ENCODE measurements around the gene FHL3.
"Not testable (repeated sequence)": the region's sequence is repeated elsewhere in the genome, so short reads cannot be mapped to it uniquely, and the experiment has no call there.

The FHL3 gene

DNA sequence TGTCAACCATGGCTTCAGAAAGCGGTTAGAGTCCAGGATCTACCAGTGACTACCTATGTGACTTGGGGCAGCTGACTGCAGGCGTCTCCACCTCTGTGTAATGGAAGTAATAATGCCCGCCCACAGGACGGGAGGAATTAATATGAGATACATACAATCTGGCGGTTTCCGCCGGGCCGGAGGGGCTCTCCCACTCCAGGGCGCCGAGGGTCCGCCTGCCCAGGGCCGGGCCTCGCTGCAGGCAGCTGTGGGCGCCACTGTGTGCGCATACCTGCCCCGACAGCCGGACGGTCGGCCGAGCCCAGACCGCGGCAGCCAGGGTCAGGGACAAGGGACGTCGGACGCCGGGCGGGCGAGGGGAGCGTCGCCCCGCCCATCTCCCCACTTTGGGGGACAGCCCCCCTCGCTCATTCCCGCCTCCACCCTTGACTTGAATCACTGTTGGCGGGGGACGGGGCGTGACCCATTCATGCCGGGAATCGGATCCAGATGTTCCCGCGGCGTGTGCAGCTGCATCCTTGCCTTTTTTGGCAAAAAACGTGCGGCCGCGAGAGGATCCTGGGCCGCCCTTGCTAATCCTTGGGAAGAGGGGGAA lies 9.5 kb downstream of the FHL3 start:
- no peak for DNase-seq (ENCODE audit: extremely low read depth in 1 of 2, low read depth in 1 of 2)

DNA sequence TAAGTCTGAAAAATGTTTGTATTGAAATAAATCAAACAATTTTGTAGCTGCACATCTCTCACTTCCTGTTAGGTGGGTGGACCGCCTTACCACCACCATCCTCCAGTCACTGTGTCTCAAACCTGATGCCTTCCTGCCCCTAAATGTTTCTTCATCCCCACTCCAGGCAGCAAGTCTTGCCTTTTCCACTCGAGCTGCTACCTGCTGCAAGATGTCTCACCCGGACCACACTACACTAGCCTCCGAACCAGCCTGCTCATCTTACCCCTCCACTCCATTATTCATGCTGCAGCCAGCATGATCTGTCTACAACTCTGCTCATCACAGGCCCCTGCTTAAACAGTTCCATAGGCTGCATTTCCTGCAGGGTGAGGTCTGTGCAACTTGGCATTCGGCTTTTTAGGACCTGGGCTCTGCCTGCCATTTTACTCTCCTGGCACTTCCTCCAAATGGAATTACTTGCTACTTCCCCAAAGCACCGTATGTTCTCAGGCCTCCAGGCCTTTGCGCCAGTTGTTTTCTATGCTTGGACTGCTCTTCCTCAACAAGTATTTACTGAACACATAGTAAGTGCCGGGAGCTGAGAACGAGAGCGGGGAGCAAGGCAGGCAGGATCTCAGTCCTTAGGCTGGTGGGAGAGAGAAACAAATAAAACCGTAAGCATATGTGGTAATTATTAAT lies 10.3 kb downstream of the FHL3 start:
- DNase-seq (ENCODE audit: extremely low read depth in 1 of 2, low read depth in 1 of 2): no peak

DNA sequence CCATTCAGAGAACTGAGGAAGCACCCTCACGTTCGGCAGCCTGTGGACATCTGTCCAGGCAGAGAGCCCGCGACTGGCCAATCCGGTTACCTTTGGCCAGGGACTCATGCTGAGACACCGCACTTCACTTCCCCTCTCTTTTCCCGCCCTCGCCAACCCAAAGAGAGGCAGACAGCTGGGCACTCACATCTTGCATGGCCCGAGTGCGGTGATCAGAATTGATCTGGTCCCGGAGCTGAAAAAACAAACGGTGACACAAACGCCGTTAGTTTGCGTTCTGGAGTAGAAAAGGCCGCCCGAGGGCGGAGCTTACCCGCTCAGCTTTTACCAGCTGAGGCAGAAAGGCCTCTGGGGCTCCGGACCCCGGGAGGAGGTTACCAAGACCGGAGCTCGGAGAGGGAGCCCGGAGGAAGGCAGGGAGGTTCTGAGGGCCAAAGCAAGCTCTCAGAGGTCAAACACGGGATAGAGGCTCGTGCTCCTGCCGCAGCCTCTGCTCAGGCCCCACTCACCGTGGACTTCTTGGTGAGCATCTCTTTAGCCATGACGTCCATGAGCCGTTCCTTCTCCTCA lies 15.9 kb downstream of the FHL3 start:
- DNase-seq (ENCODE audit: extremely low read depth in 1 of 2, low read depth in 1 of 2): no peak

DNA sequence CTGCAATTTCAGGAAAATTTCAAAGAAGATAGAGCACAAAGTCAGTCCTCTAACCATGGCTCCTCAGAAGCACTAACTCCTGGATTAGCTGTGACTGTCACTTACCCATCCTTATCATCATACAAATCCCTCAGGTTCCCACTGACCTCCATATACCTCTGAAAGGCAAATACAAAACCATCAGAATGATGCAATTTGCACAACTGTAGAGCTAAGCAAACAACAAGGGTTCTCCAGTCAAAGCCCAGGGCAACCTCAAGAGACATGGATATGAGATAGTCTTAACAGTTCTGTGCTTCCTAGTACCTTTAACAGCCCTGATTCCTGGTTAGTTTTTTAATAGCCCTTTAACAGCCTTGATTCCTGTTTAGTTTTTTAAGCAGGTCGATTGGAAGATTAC lies 17.6 kb downstream of the FHL3 start:
- DNase-seq (ENCODE audit: extremely low read depth in 1 of 2, low read depth in 1 of 2): no peak

DNA sequence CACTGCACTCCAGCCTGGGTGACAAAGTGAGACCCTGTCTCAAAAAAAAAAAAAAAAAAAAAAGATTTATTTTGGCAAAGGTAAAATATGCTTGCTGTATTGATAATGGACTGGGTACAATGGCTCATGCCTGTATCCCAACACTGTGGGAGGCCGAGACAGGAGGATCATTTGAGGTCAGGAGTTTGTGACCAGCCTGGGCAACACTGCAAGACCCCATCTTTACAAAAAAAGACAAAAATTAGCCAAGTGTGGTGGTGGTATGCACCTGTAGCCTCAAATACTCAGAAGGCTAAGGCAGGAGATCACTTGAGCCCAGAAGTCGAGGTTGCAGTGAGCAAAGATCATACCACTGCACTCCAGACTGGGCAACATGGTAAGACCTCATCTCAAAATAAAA lies 21.8 kb downstream of the FHL3 start:
- no peak for DNase-seq (ENCODE audit: extremely low read depth in 1 of 2, low read depth in 1 of 2)

DNA sequence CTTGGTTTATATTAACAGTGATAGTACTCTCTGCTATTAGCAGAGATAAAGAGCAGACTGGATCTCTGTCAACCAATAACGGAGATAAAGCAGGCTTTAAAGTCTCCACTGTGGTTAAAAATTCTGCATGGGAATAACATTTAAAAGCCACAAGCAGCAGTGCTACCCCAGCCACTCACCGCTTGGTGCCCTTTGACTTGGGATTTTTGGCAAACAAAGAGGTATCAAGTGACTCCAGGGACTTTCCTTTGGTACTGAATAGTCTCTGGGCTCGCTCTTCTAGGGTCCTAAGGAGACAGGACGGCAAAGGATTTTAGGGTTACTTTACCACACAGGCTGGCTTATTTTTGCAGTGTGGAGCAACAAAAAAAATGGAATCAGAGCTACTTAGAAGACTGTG lies 26.8 kb downstream of the FHL3 start:
- no peak for DNase-seq (ENCODE audit: extremely low read depth in 1 of 2, low read depth in 1 of 2)

DNA sequence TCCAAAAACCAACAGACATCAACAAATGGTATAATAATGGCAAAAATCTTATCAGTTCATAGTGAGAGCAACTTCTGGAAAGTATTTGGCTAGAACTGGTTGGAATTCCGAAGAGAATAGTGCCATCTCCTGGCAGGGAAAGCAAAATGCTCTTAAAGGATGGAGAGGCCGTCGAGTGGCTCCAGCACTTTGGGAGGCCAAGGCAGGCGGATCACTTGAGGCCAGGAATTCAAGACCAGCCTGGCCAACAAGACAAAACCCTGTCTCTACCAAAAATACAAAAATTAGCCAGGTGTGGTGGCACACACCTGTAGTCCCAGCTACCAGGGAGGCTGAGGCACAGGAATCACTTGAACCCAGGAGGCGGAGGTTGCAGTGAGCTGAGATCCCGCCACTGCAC lies 30.2 kb downstream of the FHL3 start:
- DNase-seq (ENCODE audit: extremely low read depth in 1 of 2, low read depth in 1 of 2): not testable (repeated sequence)

DNA sequence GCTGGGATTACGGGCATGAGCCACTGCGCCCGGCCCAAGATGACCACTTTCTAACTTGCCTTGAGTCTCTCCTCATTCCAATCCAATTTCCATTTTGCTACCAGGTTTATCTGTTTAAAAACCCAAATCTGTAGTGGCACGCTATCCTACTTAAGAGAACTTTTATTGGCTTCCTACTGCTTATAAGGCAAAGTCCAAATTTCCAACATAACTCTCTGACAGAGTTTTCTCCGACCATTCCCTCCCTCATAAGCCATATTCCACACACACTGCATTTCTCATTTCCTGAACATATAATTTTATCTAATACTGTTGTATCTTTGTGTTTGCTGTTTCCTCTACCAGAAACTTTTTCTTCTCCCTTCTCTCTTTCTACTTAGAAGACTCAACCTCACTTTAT lies 30.7 kb downstream of the FHL3 start:
- no peak for DNase-seq (ENCODE audit: extremely low read depth in 1 of 2, low read depth in 1 of 2)

DNA sequence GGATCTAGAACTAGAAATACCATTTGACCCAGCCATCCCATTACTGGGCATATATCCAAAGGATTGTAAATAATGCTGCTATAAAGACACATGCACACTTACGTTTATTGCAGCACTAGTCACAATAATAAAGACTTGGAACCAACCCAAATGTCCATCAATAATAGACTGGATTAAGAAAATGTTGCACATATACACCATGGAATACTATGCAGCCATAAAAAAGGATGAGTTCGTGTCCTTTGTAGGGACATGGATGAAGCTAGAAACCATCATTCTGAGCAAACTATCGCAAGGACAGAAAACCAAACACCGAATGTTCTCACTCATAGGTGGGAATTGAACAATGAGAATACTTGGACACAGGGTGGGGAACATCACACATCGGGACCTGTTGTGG lies 31.6 kb downstream of the FHL3 start:
- not testable (repeated sequence) for DNase-seq (ENCODE audit: extremely low read depth in 1 of 2, low read depth in 1 of 2)

DNA sequence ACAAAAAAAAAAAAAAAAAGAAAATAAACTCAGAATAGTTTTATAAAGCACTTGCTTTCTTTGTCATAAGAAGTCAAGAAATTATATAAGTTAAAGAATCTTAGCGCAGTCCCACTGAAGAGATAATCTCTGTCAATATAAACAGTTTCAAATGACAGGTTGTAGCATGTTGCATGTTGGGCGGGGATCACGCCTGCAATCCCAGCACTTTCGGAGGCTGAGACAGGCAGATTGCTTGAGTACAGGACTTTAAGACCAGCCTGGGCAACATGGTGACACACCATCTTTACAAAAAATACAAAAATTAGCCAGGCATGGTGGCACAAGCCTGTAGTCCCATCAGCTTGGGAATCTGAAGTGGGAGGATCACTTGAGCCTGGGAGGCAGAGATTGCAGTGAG lies 40.0 kb downstream of the FHL3 start:
- no peak for DNase-seq (ENCODE audit: extremely low read depth in 1 of 2, low read depth in 1 of 2)

DNA sequence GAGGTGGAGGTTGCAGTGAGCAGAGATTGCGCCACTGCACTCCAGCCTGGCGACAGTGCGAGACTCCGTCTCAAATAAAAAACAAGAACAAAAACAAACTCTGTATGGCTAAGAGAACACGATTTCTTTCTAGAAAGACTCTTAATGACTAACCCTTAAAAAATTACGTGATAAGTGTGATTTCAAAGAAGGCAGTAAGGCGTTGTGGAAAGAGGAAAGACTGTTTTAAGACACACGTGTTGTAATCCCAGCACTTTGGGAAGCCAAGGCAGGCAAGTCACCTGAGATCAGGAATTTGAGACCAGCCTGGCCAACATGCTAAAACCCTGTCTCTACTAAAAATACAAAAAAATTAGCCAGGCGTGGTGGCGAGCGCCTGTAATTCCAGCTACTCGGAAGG lies 41.2 kb downstream of the FHL3 start:
- DNase-seq (ENCODE audit: extremely low read depth in 1 of 2, low read depth in 1 of 2): not testable (repeated sequence)

DNA sequence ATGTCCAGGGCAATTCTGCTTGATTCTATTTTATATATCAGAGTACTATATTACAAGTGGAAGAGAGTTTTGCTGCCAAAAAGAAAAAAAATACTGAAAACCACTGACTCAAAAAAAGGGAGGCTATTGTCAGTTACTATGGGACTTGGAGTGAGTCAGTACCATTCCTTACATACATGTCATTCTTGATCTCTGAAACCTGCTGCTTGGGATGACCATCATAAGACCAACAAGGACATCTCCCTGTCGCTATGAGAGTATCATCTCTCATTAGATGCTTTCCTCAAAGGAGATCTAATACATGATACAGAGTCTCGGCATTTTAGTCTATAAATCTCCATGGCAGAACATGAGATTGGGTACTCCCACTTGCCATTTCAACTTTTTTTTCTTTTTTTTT lies 46.6 kb downstream of the FHL3 start:
- DNase-seq (ENCODE audit: extremely low read depth in 1 of 2, low read depth in 1 of 2): no peak

DNA sequence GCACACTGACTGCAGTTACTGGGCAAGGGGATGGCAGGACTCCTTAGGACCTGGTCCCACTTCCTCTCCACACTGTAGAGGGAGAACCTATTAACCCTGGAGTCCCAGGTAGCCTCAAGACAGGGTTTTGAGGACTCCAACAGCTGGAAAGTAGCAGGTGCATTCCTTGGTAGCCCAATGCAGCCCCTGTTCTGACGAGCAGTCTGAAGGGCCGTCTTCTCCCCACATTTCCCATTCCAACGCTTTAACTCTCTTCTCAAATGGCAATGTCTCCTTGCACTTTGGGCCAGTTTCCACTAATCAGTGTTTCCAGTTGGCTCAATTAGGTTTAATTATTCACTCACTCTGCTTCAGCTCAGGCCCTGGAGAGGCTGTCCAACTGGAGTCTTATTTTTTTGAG lies 49.6 kb downstream of the FHL3 start:
- no peak for DNase-seq (ENCODE audit: extremely low read depth in 1 of 2, low read depth in 1 of 2)

DNA sequence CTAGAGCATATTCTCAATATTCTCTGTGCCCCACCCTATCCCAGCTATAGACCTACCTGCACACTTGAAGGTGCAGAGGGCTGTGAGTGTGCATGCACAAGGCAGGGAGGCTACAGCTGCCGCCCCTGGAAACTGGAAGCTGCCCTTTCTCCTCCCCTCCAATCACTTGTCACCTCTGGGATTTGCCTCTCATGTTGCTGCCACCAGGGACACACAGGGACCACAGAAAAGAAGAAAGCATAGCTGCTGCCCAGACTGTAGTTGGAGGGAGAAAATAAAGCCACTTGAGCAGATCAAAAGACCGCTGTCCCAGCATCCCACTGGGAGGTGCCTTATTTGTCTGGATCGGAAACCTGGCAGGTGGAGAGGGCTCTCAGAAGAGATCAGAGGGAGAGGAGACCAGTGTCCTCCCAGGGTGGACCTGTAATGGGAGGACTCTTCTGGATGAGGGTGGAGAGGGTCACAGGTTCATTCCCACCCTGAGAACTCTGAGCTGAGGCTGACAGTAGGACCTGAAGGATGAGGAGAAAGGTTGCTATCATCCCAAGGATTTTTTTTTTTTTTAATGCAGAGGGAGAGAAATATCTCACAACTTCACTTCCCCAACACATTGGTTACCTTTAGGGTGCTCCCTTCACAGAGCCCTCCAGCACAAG lies 50.9 kb downstream of the FHL3 start:
- DNase-seq (ENCODE audit: extremely low read depth in 1 of 2, low read depth in 1 of 2): no peak

DNA sequence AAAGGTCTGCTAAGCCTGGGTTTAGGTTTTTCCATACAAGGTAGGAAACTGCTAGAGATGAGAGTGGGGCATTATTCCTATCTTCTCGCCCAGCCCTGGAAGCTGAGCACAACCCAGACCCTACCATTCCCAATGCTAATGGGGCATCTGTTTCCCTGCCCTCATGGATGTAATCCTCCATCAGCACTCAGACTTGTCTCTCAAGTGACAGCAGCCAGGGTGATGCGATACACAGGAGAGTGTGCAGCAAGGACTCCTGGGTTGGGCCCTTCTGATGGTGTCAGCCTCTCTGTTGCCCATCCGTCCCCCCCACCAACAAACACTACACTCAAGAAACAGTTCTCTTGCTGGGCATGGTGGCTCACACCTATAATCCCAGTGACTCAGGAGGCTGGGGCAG lies 52.6 kb downstream of the FHL3 start:
- no peak for DNase-seq (ENCODE audit: extremely low read depth in 1 of 2, low read depth in 1 of 2)

DNA sequence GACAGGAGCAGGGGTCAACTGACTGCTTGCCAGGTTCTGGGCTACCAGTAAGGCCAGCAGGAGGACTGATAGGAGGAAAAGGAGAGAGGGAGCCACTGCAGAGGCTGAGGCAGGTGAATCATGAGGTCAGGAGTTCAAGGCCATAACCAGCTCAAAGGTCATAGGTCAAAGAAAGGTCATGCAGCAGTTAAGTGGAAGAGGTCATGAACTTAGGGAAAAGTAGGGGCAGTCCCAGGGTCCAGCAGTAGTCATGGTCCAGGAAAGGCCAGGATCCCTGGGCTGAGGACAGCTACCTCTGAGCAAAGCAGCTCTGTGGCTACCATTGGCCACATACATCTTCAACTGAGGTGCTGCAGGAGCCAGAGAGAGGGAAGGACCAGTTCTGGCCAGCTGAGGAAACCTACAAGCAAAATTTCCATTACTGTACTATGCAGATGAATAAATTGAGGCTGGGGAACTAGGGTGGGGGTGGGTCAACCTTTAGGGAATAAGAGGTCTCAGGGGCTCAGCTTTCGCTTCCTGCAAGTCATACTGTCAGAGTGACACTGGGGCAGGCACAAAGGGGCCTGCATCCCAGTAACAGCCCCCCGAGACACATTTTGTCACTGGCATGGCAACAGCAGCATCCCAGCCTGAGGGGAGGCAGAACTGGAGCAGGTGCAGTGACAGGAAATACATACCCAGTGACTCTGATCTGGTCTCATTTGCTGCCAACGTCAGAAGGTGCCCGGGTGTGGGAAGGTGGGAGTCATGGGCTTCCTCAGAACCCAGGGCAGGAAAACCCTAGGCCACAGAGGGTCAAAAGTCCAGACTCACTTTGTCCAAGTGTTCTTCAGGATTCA lies 53.3 kb downstream of the FHL3 start:
- no peak for DNase-seq (ENCODE audit: extremely low read depth in 1 of 2, low read depth in 1 of 2)

DNA sequence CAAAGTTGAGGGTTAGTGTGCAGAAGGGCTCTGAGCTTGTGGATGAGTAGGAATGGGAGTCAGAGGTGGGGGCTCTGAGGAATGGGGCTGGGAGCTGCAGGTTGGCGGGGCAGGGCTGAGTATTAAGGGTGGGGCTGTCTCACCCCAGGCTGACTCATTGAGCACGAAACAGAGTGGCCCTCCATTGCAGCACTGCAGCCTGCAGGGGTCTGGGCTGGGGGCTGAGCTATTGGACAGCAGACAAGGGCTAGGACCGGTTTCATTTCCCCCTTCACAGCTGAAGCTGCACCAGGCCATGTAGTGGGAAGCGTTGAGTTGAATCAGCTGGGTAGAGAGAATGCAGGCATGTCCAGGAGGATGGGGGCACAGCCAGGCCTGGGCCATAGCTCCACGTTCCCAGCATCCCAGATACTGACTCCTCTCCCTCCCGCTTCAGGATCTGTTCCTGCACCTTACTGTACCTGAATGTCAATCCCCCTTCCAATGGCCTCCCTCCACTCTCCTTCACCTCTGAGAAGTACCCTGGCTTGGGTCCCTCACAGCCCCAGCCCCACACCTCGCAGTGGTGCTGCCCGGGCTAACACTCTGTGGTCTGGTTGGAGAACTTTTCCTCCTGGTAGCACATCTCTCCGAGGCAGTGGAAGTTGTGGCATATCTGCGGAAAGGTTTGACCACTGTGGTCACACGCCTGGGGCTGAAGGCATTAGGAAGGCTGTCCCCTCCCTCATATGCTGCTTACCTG lies 54.1 kb downstream of the FHL3 start:
- no peak for DNase-seq (ENCODE audit: extremely low read depth in 1 of 2, low read depth in 1 of 2)

DNA sequence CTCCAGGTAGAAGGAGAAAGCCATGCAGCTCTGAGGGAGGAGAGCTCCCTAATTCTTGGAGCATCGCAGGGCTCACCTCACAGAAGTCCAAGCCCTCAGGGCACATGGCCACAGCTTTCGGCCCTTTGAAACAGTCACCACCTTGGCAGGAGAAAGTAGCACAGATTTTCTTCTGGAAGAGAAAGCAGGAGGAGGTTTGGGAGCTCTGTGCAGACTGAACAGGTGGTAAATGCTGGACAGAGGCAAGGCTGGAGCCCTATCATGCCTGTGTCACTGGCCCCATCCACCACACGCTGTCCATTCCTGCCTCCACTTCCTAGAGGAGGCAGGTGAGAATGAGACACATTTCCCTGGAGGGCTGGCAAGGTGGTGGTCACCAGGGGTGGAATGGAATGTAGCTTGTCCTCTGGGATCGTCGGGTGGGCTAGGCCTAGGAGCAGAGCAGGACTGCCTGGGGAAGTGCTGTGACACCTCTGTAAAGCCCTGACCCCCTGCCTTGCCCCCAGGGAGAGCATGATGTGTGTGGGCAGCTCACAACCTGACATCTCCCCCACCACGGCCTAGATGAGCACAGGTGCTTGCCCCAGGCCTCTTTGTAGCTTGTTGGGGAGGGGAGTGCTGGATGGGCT lies 55.7 kb downstream of the FHL3 start:
- DNase-seq (ENCODE audit: extremely low read depth in 1 of 2, low read depth in 1 of 2): no peak

DNA sequence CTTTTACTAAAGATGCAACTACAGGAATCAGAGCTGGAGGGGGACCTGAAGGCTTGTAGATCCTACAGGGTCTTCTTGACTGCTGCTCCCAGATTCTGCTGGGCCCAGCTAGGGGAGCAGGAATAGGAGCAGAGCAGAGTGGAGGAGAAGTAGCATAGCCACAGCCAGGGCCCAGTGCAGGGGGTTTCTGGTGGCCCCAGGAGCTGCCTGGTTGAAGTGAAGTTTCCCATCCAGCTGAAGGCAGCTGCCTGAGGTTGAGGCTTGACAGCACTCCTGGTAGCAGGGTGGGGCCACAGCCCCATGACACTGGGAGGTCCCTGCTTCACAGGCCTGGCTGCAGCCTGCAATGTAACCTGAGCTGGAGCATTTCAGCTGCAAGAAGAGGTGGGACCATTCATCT lies 56.5 kb downstream of the FHL3 start:
- DNase-seq (ENCODE audit: extremely low read depth in 1 of 2, low read depth in 1 of 2): no peak

DNA sequence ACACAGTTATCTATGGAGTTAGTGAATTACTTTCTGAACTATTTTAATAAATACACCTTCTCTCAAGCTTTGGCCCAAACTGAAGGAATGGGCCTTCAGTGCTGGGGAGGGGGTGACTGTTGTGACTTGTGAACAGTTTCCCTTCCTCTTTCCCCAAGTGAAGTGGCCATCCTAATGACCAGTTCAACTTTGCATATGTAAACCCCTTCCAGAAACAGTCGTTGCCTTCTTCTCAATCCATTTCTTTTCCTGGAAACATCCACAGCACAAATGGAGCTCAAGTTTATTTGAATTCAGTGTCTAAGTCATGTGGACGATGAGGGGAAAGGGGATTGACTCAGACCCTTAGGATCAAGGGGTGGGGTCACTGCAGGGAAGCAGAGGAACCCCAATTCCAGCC lies 57.1 kb downstream of the FHL3 start:
- no peak for DNase-seq (ENCODE audit: extremely low read depth in 1 of 2, low read depth in 1 of 2)

All from stimulated activated CD8-positive, alpha-beta memory T cell treated with anti-CD3 and anti-CD28 coated beads, Interleukin-7, amount 100 ng/mL, for 48 hours (primary cell).